H9 (cell line): ENCODE data around the gene LPGAT1. TPM values are rescaled to one million over a fixed set of nuclear protein-coding genes. Genes with fewer than 3 reads are reported as not detected.

Experiments
- DNase-seq: peaks from one replicate; pipeline ENCODE4 v3.0.0-alpha.2; 2017
- H2AFZ ChIP-seq: one replicate; pipeline ENCODE4 v1.6.1; 2013; ENCODE audit warnings: mild to moderate bottlenecking, low read length, control low read depth, moderate library complexity
- H2AK5ac ChIP-seq: 2 replicates; pipeline ENCODE4 v1.6.1; 2013; ENCODE audit warnings: low read length, control low read depth, mixed read lengths; ENCODE audit not compliant: insufficient read length
- H2BK120ac ChIP-seq: one replicate; pipeline ENCODE4 v1.6.1; 2013; ENCODE audit warnings: low read depth, mild to moderate bottlenecking, low read length, control low read depth, inconsistent platforms; ENCODE audit not compliant: poor library complexity, severe bottlenecking
- H2BK12ac ChIP-seq: 2 replicates; pipeline ENCODE4 v1.6.1; 2013; ENCODE audit warnings: low read length, control low read depth, mixed read lengths, low read depth; ENCODE audit not compliant: insufficient read length
- H2BK15ac ChIP-seq: 2 replicates; pipeline ENCODE4 v1.6.1; 2013; ENCODE audit warnings: low read depth, low read length, control low read depth
- H2BK20ac ChIP-seq: one replicate; pipeline ENCODE4 v1.6.1; 2013; ENCODE audit warnings: low read depth, mild to moderate bottlenecking, low read length, control low read depth, inconsistent platforms; ENCODE audit not compliant: poor library complexity, severe bottlenecking
- H2BK5ac ChIP-seq: 2 replicates; pipeline ENCODE4 v1.6.1; 2013; ENCODE audit warnings: low read length, control low read depth, mixed read lengths; ENCODE audit not compliant: insufficient read length
- H3K14ac ChIP-seq: 2 replicates; pipeline ENCODE4 v1.6.1; 2013; ENCODE audit warnings: low read length, control low read depth; ENCODE audit not compliant: insufficient read depth
- H3K18ac ChIP-seq: 2 replicates; pipeline ENCODE4 v1.6.1; 2013; ENCODE audit warnings: low read depth, mild to moderate bottlenecking, mixed read lengths, low read length, control low read depth; ENCODE audit not compliant: insufficient read length
- H3K23ac ChIP-seq: 2 replicates; pipeline ENCODE4 v1.6.1; 2013; ENCODE audit warnings: low read length, control low read depth, mixed read lengths, low read depth; ENCODE audit not compliant: insufficient read length
- H3K23me2 ChIP-seq: 2 replicates; pipeline ENCODE4 v1.6.1; 2013; ENCODE audit warnings: low read depth, mild to moderate bottlenecking, mixed read lengths, low read length, control low read depth; ENCODE audit not compliant: insufficient read length, poor library complexity, severe bottlenecking
- H3K27ac ChIP-seq: 2 replicates; pipeline ENCODE4 v1.5.1; 2013; ENCODE audit warnings: low read length, control low read depth, mixed read lengths, low read depth; ENCODE audit not compliant: insufficient read length
- H3K27me3 ChIP-seq: 2 replicates; pipeline ENCODE4 v1.6.1; 2013; ENCODE audit warnings: low read length, control low read depth, inconsistent platforms; ENCODE audit not compliant: insufficient read depth
- H3K4ac ChIP-seq: 2 replicates; pipeline ENCODE4 v1.6.1; 2013; ENCODE audit warnings: low read depth, mild to moderate bottlenecking, control low read depth, inconsistent platforms, low read length, moderate library complexity
- H3K4me1 ChIP-seq: 2 replicates; pipeline ENCODE4 v1.6.1; 2013; ENCODE audit warnings: low read length, control low read depth, inconsistent platforms; ENCODE audit not compliant: insufficient read depth
- H3K4me2 ChIP-seq: 2 replicates; pipeline ENCODE4 v1.6.1; 2013; ENCODE audit warnings: low read length, control low read depth, mixed read lengths; ENCODE audit not compliant: insufficient read length, insufficient read depth
- H3K56ac ChIP-seq: 2 replicates; pipeline ENCODE4 v1.6.1; 2013; ENCODE audit warnings: low read depth, mild to moderate bottlenecking, mixed read lengths, low read length, control low read depth; ENCODE audit not compliant: insufficient read length
- H3K79me1 ChIP-seq: 2 replicates; pipeline ENCODE4 v1.6.1; 2013; ENCODE audit warnings: low read depth, mild to moderate bottlenecking, moderate library complexity, low read length, control low read depth, inconsistent platforms; ENCODE audit not compliant: insufficient read depth, poor library complexity, severe bottlenecking
- H3K79me2 ChIP-seq: 2 replicates; pipeline ENCODE4 v1.6.1; 2013; ENCODE audit warnings: low read length, control low read depth, inconsistent platforms; ENCODE audit not compliant: insufficient read depth
- H3K9ac ChIP-seq: 2 replicates; pipeline ENCODE4 v1.6.1; 2013; ENCODE audit warnings: low read length, control low read depth, mixed read lengths; ENCODE audit not compliant: insufficient read length; ENCODE audit errors: extremely low read depth
- H3K9me3 ChIP-seq: one replicate; pipeline ENCODE4 v1.6.1; 2013; ENCODE audit warnings: low read depth, low read length, inconsistent platforms; ENCODE audit not compliant: control insufficient read depth
- H3T11ph ChIP-seq: one replicate; pipeline ENCODE4 v1.6.1; 2013; ENCODE audit warnings: mild to moderate bottlenecking, low read length, control low read depth, inconsistent platforms
- H4K20me1 ChIP-seq: one replicate; pipeline ENCODE4 v1.6.1; 2013; ENCODE audit not compliant: control insufficient read depth, insufficient read length, insufficient read depth
- H4K5ac ChIP-seq: 2 replicates; pipeline ENCODE4 v1.6.1; 2013; ENCODE audit warnings: low read depth, mild to moderate bottlenecking, mixed read lengths, low read length, control low read depth; ENCODE audit not compliant: insufficient read length
- H4K8ac ChIP-seq: replicated peaks from 2 replicates; pipeline ENCODE4 v1.6.1; 2013; ENCODE audit warnings: low read length, control low read depth, mixed read lengths, low read depth; ENCODE audit not compliant: insufficient read length
- H4K91ac ChIP-seq: 2 replicates; pipeline ENCODE4 v1.6.1; 2013; ENCODE audit warnings: low read depth, mild to moderate bottlenecking, moderate library complexity, mixed read lengths, low read length, control low read depth; ENCODE audit not compliant: insufficient read length
- H3K27ac Mint-ChIP-seq, 3 experiments: 2 replicates in 2 of 3; 3 replicates in 1 of 3; pipeline ENCODE4 v1.8.0; 2020 to 2021; ENCODE audit warnings: mixed read lengths in 3 of 3, mild to moderate bottlenecking in 1 of 3, moderate library complexity in 1 of 3
- H3K27me3 Mint-ChIP-seq: 2 replicates; pipeline ENCODE4 v1.8.0; 2021; ENCODE audit warnings: low read depth, mild to moderate bottlenecking, moderate library complexity, mixed read lengths
- H3K36me3 Mint-ChIP-seq, 3 experiments: 2 replicates in 2 of 3; 3 replicates in 1 of 3; pipeline ENCODE4 v1.8.0; 2020 to 2021; ENCODE audit warnings: low read depth in 3 of 3, mixed read lengths in 3 of 3; ENCODE audit not compliant: insufficient read depth in 1 of 3
- H3K4me1 Mint-ChIP-seq, 2 experiments: 2 replicates each; pipeline ENCODE4 v1.8.0; 2020; ENCODE audit warnings: mixed read lengths in 2 of 2
- H3K4me3 Mint-ChIP-seq, 2 experiments: 2 replicates in 1 of 2; 3 replicates in 1 of 2; pipeline ENCODE4 v1.8.0; 2020 to 2021; ENCODE audit warnings: mild to moderate bottlenecking in 2 of 2, mixed read lengths in 2 of 2, moderate library complexity in 1 of 2
- H3K9me3 Mint-ChIP-seq, 2 experiments: 2 replicates in 1 of 2; 3 replicates in 1 of 2; pipeline ENCODE4 v1.8.0; 2020; ENCODE audit warnings: mild to moderate bottlenecking in 2 of 2, mixed read lengths in 2 of 2, moderate library complexity in 1 of 2
- CTCF ChIP-seq: fragments of 200-600 bp; sonication (generic); conservative IDR thresholded peaks from 3 replicates; pipeline ENCODE4 v1.8.0; 2021; ENCODE audit warnings: antibody characterized with exemption, mild to moderate bottlenecking
- WGBS: extraction: QIAGEN DNeasy Blood & Tissue Kit; methylation state at CpG from one replicate; pipeline ENCODE4 v1.1.7; 2013; ENCODE audit warnings: missing lambda C conversion rate, low lambda C conversion rate, mixed read lengths; ENCODE audit not compliant: insufficient read length; ENCODE audit errors: extremely low coverage; 5-methylcytosine and 5-hydroxymethylcytosine counted together
- total RNA-seq: library from RNA; stranded (reverse); gene quantifications from 2 replicates; pipeline ENCODE4 v1.2.1, GENCODE V29; 2021

LPGAT1 gene
- total RNA-seq, 1 experiment from 2014 or later = 12.2 TPM

- Histone ChIP-seq H4K91ac (no peak overlapping the region), H3K9ac (no peak overlapping the region), H3K18ac (no peak overlapping the region), H3K9me3 (no peaks in the 10 kb centered on the region), H3K27me3 (no peaks in the 10 kb centered on the region), H4K8ac (no peak overlapping the region), H4K5ac (no peak overlapping the region), H3K23ac (no peak overlapping the region), H2AFZ (no peak overlapping the region), H3K14ac (no peak overlapping the region), H2BK20ac (no peak overlapping the region), H3K79me2 (no peaks in the 10 kb centered on the region), H3K4me1 (no peaks in the 10 kb centered on the region), H3K23me2 (no peaks in the 10 kb centered on the region), H2BK120ac (no peak overlapping the region), H3K4ac (no peak overlapping the region), H2BK12ac (no peak overlapping the region), H3K79me1 (no peaks in the 10 kb centered on the region), H2BK5ac (no peak overlapping the region), H3T11ph (no peak overlapping the region), H3K56ac (no peak overlapping the region), H3K27ac (no peak overlapping the region), H2BK15ac (no peak overlapping the region), H2AK5ac (no peak overlapping the region), H3K4me2 (no peak overlapping the region), H4K20me1 (no peaks in the 10 kb centered on the region)
- no peak overlapping the region for H3K27ac Mint-ChIP-seq
- no peak for TF ChIP-seq CTCF
- H3K36me3 Mint-ChIP-seq = no peaks in the 10 kb centered on the region
- H3K9me3 Mint-ChIP-seq = no peaks in the 10 kb centered on the region
- DNase-seq = no peak
- WGBS = no CpG with 5 or more reads among the region's 4 CpGs
- no peaks in the 10 kb centered on the region for H3K27me3 Mint-ChIP-seq
- H3K4me3 Mint-ChIP-seq = no peak overlapping the region
- peaks cover 11 to 16% of the 10 kb centered on the region in 2 experiments for H3K4me1 Mint-ChIP-seq
Observed at GRCh38 chr1:211732293-211732980, 98.1 kb downstream of the LPGAT1 start.
